ENCODE results near the gene KIRREL2.
A peak's percentile ranks its signal among the peaks of the same experiment; 100 is the strongest.

The KIRREL2 gene

GRCh38 chr19:35841961-35842595 is 14.6 kb upstream of the KIRREL2 start:
- H3K27ac ChIP-seq, result no peak overlapping the region
- H3K36me3 ChIP-seq, result no peaks in the 10 kb centered on the region
- no peaks in the 10 kb centered on the region for H3K9me3 ChIP-seq
- H3K4me3 ChIP-seq (ENCODE audit: low read depth in 1 of 2, low read length in 1 of 2), result no peak overlapping the region
- H3K27me3 ChIP-seq, result peaks cover 76% of the 10 kb centered on the region
- TF ChIP-seq CTCF (IDR thresholded peaks at IDR 0.05), result no peak
- peaks cover 8 to 10% of the 10 kb centered on the region in 2 experiments for H3K4me1 ChIP-seq (ENCODE audit: control insufficient read depth in 1 of 2, insufficient read depth in 1 of 2, low read depth in 1 of 2, low read length in 1 of 2)

DNA sequence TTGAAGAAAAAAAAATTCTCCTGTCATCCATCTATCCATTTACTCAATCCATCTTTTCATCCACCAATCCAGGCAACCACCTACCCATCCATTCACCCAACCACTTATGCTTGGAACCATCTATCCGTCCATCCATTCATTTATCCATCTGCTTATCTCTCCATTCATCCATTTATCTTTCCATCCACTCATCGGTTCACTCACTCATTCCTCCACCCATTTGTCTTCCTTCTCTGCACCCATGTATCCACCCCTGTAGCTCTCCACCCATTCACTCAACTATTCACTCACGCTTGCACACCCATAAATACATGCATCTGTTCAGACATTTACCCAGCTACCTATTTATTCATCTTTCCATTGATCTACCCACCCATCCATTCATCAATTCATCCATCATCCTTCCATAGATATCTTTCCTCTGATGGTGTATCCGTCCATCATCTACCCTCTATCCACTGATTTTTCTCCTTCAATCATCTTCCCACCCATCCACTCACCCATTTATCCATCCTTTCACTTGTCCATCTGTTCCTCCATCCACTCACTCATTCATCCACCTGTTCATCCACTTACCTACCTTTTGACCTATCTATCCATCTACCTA is 13.9 kb upstream of the KIRREL2 start:
- peaks cover 82% of the 10 kb centered on the region for H3K27me3 ChIP-seq
- peaks cover 8 to 10% of the 10 kb centered on the region in 2 experiments for H3K4me1 ChIP-seq (ENCODE audit: control insufficient read depth in 1 of 2, insufficient read depth in 1 of 2, low read depth in 1 of 2, low read length in 1 of 2)
- H3K36me3 ChIP-seq, result no peaks in the 10 kb centered on the region
- no peak overlapping the region for H3K27ac ChIP-seq
- H3K4me3 ChIP-seq (ENCODE audit: low read depth in 1 of 2, low read length in 1 of 2), result no peak overlapping the region
- no peaks in the 10 kb centered on the region for H3K9me3 ChIP-seq
- no peak for TF ChIP-seq CTCF (IDR thresholded peaks at IDR 0.05)

- peaks cover 84% of the 10 kb centered on the region for H3K27me3 ChIP-seq
- H3K9me3 ChIP-seq, result no peaks in the 10 kb centered on the region
- no peaks in the 10 kb centered on the region for H3K36me3 ChIP-seq
- peaks cover 8 to 10% of the 10 kb centered on the region in 2 experiments for H3K4me1 ChIP-seq (ENCODE audit: control insufficient read depth in 1 of 2, insufficient read depth in 1 of 2, low read depth in 1 of 2, low read length in 1 of 2)
- no peak for TF ChIP-seq CTCF (IDR thresholded peaks at IDR 0.05)
- H3K27ac ChIP-seq, result no peak overlapping the region
- H3K4me3 ChIP-seq (ENCODE audit: low read depth in 1 of 2, low read length in 1 of 2), result no peak overlapping the region
Observed at GRCh38 chr19:35843676-35844481, 12.8 kb upstream of the KIRREL2 start.

- Histone ChIP-seq H3K27ac (no peak overlapping the region), H3K36me3 (no peaks in the 10 kb centered on the region), H3K27me3 (peaks cover 85% of the 10 kb centered on the region), H3K4me1 (ENCODE audit: control insufficient read depth in 1 of 2, insufficient read depth in 1 of 2, low read depth in 1 of 2, low read length in 1 of 2) (peaks cover 8 to 10% of the 10 kb centered on the region in 2 experiments), H3K4me3 (ENCODE audit: low read depth in 1 of 2, low read length in 1 of 2) (peak overlapping the region in 1 of 2 experiments; percentile 23), H3K9me3 (no peaks in the 10 kb centered on the region)
- no peak for TF ChIP-seq CTCF (IDR thresholded peaks at IDR 0.05)
Observed at GRCh38 chr19:35844482-35845214, 12.1 kb upstream of the KIRREL2 start.

Data from neutrophil (primary cell).